ENCODE results near the gene ENTR1. TPM values are rescaled to one million over a fixed set of nuclear protein-coding genes. Genes with fewer than 3 reads are reported as not detected.
"Not testable (repeated sequence)": the region's sequence is repeated elsewhere in the genome, so short reads cannot be mapped to it uniquely, and the experiment has no call there.

Gene ENTR1
- total RNA-seq, 1 experiment from 2014 or later, result 20.9 TPM

DNA sequence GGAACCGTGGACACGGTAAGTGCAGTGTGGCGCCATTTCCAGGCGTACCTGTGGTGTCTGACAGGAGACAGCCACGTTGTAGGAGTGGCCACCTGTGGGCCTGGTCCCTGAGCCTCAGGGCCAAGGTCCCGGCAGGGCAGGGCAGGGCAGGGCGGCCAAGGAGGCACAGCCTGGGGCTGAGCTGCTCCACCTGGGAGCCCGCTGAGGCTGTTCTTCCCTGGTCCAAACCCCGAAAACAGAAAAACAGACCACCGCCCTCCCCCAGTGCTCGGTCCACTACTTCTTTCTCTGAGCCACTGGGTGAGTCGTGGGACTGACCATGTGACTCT is 8.6 kb upstream of the ENTR1 start:
- DNase-seq (ENCODE audit: low read depth), result no peak

DNA sequence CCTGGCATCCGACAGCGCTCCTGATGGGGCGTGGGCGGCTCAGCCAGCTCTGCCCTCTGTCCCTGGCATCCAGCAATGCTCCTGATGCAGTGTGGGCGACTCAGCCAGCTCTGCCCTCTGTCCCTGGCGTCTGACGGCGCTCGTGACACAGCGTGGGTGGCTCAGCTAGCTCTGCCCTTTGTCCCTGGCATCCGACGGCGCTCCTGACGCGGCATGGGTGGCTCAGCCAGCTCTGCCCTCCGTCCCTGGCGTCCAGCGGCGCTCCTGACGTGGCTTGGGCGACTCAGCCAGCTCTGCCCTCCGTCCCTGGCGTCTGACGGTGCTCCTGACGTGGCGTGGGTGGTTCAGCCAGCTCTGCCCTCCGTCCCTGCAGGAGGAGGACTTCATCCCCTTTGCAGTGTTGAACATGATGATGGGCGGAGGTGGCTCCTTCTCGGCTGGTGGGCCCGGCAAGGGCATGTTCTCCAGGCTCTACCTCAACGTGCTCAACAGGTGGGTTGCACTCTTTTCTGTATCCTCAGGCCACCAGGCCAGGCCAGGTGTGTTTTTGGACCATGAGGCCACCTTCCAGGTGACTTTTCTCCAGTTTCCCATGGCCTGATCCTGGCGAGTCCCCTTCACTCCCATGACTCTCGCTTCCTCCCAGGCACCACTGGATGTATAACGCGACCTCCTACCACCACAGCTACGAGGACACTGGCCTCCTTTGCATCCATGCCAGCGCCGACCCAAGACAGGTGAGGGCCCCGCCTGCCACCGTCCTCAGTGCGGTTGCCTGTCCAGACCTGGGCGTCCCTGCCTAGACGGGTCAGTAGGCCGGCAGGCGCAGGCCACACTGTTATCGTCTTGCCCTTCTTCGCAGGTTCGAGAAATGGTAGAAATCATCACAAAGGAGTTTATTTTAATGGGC is 8.0 kb upstream of the ENTR1 start:
- no peak for DNase-seq (ENCODE audit: low read depth)

DNA sequence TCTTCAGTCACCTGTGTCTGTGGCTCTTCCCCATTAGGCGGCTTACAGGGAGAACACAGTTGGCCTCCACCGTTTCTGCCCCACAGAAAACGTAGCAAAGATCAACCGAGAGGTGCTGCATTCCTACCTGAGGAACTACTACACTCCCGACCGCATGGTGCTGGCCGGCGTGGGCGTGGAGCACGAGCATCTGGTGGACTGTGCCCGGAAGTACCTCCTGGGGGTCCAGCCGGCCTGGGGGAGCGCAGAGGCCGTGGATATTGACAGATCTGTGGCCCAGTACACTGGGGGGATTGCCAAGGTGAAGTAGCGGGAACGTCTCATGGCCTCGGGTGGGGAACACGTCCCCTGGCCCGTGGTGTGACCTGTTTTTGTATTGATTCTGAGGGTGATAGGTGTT is 6.5 kb upstream of the ENTR1 start:
- no peak for DNase-seq (ENCODE audit: low read depth)

DNA sequence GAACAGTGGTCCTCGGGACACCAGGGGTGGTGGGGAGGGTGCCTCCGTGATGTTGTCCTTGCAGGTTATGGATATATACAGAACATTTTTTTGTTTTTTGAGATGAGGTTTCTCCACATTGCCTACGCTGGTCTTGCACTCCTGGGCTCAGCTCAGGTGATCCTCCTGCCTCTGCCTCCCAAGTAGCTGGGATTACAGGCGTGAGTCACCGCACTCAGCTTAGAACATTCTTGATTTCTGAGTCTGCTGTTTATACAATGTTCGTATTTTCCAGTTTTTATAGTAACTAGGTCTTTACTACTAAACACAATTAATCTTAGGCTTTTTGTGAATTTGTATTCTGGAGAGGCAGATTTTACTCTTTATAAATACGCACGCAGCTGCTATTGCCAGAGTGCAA is 6.0 kb upstream of the ENTR1 start:
- no peak for DNase-seq (ENCODE audit: low read depth)

DNA sequence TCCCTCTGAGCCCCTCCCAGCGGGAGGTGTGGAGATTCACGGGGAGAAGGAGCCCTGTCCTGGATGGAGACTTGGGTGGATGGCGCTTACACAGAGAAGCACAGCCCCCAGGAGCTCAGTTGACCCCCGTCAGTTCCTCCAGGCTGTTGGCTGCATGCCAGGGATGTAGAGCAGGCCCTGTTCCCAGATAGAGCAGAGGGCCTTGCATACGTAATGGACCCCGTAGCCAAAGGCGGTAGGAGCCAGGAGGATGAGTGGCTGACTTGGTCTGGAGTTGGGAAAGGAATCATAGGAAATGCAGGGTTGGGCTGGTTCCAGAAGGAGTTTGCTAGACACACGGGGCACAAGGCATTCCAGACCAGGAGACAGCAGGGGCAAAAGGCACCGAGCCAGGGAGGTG is 2.5 kb upstream of the ENTR1 start:
- DNase-seq (ENCODE audit: low read depth), result no peak

DNA sequence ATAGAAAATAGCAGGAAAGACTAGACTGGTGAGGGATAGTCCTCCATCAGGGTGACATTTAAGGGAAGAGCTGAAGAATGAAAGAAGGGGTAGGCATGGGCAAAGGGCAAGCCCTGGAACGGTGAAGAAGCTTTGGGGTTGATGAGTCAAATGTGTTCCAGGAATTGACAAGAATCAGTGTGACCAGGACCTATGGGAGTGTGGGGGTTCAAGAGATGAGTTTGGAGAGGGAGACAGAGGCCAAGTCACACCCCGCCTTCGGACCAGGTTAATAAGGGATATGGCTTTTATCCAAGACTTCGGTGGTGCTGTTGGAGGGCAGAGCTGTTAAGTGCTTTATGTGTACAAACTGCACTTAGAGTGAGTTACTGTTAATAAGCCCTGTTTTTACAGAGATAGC is 964 bp upstream of the ENTR1 start:
- DNase-seq (ENCODE audit: low read depth), result no peak

DNA sequence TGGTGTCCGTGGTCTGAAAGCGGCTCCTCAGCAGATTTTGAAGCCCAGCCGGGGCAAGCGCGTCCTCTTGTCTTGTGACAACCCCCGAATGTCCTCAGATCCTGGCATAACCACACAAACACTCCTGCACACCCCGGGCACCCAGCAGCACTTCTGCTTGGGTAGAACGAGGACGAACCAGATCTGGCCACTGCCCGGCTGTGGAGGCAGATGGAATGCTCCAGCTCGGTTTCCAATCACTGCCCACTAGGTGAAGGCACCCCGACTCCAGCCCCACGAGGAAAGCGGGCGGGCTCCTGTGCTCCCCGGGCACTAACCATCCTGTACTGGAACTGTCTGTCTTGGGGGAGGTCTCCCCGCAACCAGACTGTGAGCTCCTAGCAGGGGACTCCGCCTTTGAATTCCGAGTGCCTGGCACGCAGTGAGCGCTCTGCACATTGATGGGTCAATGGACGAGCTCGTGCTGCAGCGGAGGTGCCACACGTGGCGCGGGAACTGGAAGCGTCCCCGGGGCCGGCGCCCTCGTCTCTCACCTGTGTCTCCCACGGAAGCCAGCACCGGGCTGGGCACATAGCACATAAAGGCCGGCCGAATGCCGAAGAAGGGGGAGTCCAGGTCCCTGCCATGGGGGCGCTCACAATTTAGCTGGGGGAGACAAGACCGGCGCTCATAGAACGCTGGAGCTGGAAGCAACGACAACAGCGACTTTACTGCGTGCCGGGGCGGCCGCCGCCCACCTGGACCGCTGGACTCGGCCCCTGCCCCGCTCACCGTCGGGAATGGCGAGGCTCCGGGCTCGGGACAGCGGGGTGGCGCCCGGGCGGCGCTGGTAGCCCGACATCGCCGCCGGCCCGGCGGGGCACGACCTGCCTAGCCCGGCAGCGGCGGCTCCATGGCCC is 608 bp downstream of the ENTR1 start:
- peak; percentile 38 for DNase-seq (ENCODE audit: low read depth)

DNA sequence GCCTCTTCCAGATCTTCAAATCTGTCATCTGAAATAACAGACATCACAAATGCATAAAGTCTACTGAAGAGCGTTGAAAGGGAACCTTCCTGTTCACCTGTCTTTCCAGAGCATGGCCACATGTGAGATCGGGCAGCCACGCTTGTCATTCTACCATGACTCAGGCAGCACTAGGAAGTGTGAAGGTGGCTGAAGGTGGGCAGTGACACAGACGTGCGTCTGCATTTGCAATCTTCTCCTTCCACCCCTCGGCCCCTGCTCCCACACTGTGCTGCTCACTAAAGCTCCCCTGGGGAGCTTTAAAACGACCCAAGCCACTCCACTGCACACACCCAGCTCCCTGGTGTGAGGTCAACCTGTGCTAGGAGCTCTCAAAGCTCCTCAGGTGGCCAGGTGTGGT is 2.5 kb downstream of the ENTR1 start:
- DNase-seq (ENCODE audit: low read depth), result no peak

DNA sequence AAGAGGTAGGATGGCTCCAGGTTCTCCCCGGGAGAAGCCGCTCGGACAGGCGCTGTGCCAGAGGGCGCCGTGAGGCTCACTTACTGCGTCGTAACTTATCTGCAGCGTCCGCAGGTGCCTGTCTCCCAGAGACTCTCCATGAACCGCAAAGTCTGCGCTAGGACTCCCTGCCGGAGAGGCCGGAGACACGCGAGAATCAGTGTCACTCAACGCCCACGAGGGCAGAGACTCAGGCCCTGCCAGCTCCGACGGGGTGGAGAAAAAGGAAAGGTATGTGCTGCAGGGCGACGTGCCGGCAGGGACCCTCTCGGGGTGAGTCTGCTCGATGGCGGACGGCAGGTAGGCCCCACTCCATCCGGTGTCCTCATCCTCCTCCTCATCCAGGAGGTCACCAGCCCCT is 3.4 kb downstream of the ENTR1 start:
- DNase-seq (ENCODE audit: low read depth), result not testable (repeated sequence)

DNA sequence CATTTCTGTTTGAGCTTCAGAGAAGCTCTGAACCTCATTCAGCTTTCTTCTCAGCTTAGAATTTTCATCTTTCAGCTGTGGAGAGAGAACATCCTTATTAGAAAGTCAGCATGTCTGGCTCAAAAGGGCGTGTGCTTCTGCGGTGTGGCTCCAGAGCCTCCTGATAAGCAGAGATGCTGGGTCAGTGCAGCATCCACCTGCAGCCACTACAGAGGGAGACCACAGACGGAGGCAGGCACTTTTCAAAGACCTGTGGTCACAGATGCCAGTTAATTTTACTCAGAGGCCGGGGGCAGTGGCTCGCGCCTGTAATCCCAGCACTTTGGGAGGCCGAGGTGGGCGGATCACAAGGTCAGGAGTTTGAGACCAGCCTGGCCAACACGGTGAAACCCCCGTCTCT is 4.5 kb downstream of the ENTR1 start:
- not testable (repeated sequence) for DNase-seq (ENCODE audit: low read depth)

DNA sequence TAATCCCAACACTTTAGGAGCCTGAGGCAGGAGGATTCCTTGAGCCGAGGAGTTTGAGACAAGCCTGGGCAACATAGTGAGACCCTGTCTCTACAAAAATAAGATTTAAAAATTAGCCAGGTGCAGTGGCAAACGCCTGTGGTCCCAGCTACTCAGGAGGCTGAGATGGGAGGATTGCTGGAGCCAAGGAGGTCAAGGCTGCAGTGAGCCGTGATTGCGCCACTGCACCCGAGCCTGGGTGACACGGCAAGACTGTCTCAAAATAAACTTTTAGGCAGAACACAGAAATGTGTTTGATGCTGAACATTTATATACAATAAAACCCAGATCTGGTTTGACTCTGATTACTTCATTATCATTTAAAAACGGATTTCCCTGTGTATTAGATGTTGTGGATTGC is 4.9 kb downstream of the ENTR1 start:
- no peak for DNase-seq (ENCODE audit: low read depth)

DNA sequence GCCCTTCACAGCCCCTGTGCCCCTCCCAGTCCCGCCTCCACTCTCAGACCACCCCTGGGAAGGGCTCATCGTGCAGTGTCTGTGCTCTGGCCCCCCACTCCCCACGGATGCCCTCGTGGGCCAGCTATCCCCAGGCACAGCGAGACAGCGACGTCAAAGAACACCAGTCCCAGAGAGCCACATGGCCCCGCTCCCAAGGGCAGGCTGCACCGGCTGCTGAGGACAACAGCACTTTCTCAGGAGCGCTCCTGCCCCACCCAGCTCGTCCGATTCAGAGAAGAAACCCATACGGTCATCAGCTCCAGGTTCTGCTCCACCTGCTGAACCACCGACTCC is 5.6 kb downstream of the ENTR1 start:
- DNase-seq (ENCODE audit: low read depth), result no peak

DNA sequence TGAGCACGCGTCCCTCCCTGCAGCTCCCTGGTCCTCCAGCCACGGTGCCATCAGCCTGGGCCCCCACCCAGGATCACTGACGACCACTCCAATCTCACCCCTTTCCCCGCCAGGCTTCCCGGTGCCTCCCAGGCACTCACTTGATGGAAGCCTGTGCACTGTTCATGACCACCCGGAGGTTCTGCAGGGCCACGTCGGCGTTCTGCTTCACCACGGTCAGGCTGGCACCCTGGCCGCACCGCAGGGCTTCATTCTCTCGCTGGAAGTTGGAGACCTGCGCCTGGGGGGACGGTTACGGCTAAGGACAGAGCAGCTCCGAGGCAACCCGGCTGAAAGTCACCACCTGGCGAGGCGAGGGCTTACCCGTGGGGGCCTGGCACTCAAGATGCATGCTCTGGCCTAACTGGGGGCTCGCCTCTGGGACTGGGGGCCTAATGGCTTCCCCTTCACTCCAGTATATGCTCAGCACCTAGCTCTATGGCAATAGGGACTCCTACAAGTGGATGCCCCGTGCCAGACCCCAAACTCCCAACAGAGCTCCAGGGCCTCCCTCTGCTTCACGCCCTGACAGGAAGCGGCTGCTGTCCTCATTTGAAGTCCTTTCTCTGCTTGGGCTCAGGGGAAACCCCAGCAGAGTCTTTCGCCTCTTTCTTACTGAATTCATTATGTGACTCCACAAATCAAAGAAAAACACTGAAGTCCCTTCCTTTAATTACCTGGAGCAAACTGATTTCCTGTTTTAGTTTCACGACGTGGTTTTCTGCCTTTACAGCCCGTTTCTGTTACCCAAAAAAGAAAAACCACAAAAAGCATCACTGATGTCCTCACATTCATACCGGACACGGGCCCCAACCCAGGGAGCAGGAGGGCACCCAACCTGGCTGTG is 6.3 kb downstream of the ENTR1 start:
- DNase-seq (ENCODE audit: low read depth), result no peak

DNA sequence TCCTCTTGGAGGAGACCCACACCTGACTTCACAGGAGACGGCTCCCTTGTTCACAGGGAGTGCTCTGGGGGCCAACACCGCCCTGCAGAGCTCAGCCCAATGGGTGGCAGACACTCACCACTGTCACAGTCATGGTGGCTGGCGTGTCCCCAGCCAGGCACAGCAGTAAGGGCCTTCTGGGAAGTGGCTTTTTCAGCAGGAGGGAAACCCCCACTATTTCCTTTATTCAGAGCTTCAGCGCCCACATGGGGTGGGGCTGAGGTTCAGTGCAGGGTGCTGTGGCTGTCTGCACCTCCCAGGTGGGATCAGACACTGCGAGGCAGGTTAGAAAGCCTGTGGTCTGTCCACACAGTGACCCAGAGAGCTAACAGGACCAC is 6.9 kb downstream of the ENTR1 start:
- DNase-seq (ENCODE audit: low read depth), result no peak

DNA sequence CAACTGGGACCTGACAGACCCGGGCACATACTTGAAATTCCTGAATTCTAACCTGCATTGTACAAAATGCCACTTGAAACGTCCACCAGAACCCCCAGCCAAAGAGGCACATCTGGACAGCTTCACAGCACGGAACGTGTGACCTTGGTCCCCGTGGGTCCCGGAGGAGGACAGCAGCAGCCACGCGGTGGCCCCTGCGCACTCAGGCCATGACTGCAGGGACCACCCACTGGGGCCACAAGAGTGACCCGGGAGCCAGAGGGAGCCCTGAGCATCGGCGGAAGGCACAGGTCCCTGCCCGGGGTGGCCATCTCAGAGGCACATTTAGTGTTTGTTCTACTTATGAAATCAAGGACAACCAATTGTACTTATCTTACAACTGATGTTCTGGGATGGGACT is 8.3 kb downstream of the ENTR1 start:
- DNase-seq (ENCODE audit: low read depth), result no peak

DNA sequence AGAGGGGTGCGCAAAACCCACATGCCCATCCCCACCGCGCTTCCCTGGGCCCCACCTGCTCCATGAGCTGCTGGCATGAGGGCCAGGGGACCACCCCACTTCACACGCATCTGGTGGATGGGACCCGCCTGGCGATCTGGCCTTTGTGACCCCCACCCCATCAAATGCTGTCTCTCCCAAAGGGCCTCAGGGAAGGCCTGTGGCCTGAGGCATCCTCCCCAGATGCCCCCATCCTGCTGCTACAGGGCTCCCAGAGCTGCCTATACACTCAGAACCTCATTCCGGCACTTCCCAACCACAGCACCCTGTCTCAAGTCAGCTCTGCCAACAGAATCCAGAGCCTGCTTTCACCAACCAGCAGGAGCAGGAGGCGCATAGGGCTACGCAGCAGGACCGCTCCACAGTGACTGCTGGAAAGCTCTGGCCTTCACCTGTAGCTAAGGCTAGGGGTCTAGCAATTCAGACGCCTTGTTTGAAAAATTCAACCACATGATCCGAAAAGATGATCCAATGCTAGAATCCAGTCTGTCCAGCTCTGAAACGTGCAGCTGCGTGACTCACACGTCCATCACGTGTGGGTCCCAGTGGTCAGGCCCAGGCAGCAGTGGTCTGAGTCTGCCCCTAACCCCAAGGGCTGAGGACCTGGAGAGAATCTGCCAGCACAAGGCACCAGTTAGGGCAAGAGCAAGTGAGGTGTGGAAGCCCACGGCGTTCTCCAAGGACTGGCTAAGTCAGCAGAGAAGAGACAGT is 9.1 kb downstream of the ENTR1 start:
- peak; percentile 14 for DNase-seq (ENCODE audit: low read depth)

DNA sequence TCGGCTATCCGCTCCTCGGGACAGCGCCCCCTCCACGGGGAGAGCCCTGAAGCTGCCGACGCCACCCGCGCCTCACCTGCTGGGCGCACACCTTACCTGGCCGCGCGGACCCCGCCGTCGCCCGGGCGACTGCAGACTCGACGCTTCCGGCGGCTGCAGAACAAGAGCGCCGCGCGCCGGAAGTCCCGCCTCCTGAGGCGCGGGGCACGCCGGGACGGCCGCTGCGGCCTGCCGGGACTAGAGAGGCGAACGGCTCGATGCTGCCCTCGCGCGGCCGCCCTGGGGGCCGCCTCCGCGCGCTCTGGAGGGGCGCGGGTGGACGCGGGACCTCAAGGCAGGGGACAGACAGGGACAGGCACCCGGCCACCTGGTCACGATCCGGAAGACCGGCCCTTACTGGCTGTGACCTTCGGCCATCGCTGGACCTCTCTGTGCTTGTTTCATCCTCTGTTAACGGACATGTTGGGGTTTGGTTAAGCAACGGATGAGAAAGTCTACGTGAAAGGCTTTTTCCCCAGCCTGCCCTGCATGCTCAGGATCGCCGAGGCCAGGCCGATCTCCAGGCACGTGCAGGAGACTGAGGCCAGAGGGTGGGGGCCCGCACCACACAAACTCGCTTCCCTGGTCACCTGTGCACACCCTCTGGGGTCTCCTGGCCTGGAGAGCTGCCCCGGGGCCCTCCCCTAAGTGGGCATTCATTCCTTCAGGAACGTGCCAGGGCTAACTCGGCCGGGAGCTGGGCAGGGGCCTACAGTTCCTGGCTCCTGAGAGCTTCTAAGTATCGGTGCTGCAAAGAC is 10.2 kb downstream of the ENTR1 start, which contains the start of gene SNAPC4:
TSS of gene SNAPC4 (minus strand) at position 133 of the 797 bp plus-strand sequence. CDS start 1,742 bp downstream, outside the sequence.
- DNase-seq (ENCODE audit: low read depth), result peak; percentile 79

DNA sequence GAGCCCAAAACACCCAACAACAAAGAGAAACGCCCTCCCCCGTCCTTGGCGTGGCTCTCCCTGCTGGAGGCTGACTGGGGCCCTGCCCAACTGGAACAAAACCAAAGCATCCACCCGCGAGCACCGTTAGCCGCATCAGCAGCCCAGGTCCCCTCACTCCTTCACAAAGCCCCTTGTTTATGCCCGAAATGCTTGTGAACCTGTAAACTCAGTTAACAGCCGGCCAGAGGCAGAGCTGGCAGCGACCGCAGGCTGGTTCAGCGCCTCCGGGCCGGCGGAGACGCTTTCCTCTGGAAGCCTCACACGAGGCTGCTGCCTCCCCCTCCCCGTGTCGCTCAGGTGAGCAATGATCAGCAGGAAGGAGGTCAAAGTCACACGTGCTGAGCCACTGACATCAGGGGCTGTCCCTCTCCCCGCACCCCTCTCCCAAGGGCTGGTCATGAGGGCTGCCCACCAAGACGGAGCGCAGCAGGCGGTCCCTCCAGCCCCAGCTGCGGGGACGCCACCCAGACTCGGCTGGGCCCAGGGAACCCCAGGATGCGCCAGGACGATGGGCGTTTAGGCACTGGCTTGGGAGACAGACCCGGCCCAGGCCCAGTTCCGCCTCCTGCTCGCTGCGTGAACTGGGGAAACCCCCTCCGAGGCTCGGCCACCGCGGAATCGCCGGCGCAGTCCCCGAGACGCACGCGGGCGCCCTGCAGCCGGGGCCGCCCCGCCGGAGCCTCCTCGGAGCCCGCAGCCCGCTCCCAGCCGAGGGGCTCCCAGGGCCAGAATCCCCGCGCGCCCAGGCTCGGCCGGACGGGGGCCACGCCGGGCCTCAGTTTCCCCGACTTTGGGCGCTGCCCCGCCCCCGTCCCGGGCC is 11.0 kb downstream of the ENTR1 start:
- DNase-seq (ENCODE audit: low read depth), result no peak

DNA sequence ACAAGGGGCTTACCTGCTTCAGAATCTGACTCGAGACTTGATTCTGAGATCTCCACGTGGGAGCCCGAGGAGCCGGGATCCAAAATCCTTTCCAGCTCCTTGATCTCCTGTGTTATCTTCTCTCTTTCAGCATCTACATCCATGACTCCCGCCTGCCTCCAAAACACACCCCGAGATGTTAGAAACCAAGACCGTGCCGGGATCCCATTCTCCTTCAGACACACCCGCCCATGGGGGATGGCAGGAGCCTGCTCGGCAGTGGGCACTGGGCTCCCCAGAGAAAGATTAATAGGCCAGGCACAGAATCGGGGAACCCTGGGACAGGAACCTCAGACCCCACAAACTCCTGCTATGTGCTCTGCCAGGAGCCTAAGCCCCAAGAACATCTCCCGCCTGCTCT is 12.1 kb downstream of the ENTR1 start:
- DNase-seq (ENCODE audit: low read depth), result no peak

Data from RPMI7951 (cell line).